ENCODE data around the gene AKR7A3.
"Not testable (repeated sequence)": the region's sequence is repeated elsewhere in the genome, so short reads cannot be mapped to it uniquely, and the experiment has no call there.

AKR7A3 gene

DNA sequence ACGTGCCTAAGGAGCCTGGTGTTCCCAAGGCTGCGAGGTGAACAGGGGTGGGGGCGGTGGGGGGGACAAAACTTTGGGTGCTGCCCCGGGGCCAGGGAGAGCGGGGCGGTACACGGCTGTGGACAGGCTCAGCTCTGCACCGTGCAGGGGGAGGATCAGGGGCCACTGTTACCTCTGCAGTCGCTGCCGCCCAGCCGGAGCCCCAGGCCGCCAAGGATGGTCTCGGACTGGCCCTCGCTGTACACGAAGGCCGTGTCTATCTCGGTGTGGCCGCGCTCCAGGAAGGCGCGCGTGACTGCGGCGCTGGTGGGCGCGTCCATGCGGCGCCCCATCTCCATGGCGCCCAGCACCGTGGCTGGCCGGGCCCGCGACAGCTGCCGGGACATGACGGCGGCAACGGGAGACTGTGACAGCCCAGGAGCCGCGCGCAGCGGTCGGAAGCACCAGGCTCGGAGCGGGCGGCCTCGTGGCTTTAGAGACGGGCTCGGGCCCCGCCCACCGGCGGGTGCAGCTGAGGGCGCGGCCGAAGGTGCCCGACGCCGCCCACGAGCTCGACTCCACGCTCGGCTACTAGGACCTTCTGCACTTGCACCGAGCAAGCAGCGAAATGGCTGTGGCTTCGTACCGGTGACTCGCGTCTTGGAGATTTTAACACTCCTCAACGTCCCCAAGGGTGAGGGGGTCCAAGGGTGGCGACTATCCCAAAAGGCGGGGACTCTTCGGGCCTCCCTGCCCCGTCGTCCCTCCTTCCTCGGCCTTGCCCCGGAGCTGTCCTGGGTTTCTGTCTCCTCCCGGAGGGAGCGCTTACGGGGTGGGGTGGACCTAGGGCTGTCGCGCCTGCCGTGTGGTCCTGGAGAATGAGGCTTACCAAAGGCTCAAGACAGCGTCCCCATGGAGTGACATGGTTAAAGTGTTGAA lies at the start of gene AKR7A3:
Gene AKR7A3, minus strand, starts transcription at position 447 of the 918 bp plus-strand sequence. Its CDS starts 61 bp downstream, at position 386.
- H3K36me3 ChIP-seq (ENCODE audit: control insufficient read depth in 2 of 2, insufficient read depth in 2 of 2, low read length in 2 of 2); H3K9me3 ChIP-seq (ENCODE audit: control insufficient read depth in 2 of 2, low read length in 2 of 2); H3K27me3 ChIP-seq (ENCODE audit: control insufficient read depth in 1 of 2, insufficient read depth in 2 of 2, low read length in 2 of 2); H3K9ac ChIP-seq (ENCODE audit: low read length in 2 of 2); H3K4me1 ChIP-seq (ENCODE audit: control insufficient read depth, insufficient read depth, low read length); H3K27ac ChIP-seq (ENCODE audit: low read length): not testable (repeated sequence)
- H3K4me3 ChIP-seq (ENCODE audit: low read length in 2 of 2): peak within 1 kb of the TSS; percentile 56 to 71

DNA sequence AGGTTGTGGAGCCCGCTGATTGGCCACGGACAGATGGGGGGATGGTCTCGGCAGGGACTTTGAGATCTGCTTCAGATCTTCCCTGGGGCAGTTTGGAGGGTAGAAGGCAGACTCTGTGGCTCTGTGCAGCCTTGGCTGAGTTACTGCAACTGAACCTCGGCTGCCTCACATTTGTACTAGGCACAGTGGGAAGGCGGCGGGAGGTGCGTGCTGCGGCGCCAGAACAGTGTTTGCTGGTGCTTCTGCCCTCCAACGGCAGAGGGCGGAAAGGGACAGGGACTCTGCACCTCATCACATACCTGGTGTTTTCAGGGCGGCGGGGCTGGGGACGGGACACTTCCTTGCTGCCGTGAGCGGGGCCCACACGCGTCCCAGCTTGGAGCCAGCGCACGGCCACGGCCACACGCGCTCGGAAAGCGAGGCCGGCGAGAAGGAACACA lies 49.8 kb upstream of the AKR7A3 start:
- H3K9ac ChIP-seq (ENCODE audit: low read length in 2 of 2): no peak overlapping the region
- H3K27ac ChIP-seq (ENCODE audit: low read length): no peak overlapping the region
- H3K4me3 ChIP-seq (ENCODE audit: low read length in 2 of 2): no peak overlapping the region

DNA sequence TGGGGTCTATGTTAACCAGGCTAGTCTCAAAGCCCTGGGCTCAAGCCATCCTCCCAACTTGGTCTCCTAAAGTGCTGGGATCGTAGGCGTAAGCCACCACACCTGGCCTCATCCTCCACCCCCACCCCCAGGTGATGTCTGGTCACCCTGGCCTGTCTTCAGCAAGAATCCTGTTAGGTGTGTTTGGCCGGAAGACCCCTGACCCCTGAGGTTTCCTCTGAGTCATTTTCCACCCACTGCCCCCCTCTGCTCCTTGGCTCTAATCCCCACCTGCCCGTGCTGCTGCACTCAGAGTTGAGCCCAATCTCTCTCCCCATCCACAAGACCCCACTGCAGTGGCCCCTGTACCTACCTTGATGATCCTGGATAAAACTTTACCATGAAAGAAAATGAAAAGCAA lies 48.7 kb upstream of the AKR7A3 start:
- no peak overlapping the region for H3K4me3 ChIP-seq (ENCODE audit: low read length in 2 of 2)
- H3K27me3 ChIP-seq (ENCODE audit: control insufficient read depth in 1 of 2, insufficient read depth in 2 of 2, low read length in 2 of 2): no peaks in the 10 kb centered on the region
- H3K4me1 ChIP-seq (ENCODE audit: control insufficient read depth, insufficient read depth, low read length): peaks cover 12% of the 10 kb centered on the region
- no peaks in the 10 kb centered on the region for H3K9me3 ChIP-seq (ENCODE audit: control insufficient read depth in 2 of 2, low read length in 2 of 2)
- peaks cover 9 to 11% of the 10 kb centered on the region in 2 donors for H3K36me3 ChIP-seq (ENCODE audit: control insufficient read depth in 2 of 2, insufficient read depth in 2 of 2, low read length in 2 of 2)
- H3K9ac ChIP-seq (ENCODE audit: low read length in 2 of 2): no peak overlapping the region
- no peak overlapping the region for H3K27ac ChIP-seq (ENCODE audit: low read length)

More for the DNA sequence above, 49.8 kb upstream of the AKR7A3 start:
- peaks cover 15 to 18% of the 10 kb centered on the region in 2 donors for H3K36me3 ChIP-seq (ENCODE audit: control insufficient read depth in 2 of 2, insufficient read depth in 2 of 2, low read length in 2 of 2)
- H3K4me1 ChIP-seq (ENCODE audit: control insufficient read depth, insufficient read depth, low read length): peaks cover 15% of the 10 kb centered on the region
- H3K9me3 ChIP-seq (ENCODE audit: control insufficient read depth in 2 of 2, low read length in 2 of 2): no peaks in the 10 kb centered on the region
- H3K27me3 ChIP-seq (ENCODE audit: control insufficient read depth in 1 of 2, insufficient read depth in 2 of 2, low read length in 2 of 2): no peaks in the 10 kb centered on the region

DNA sequence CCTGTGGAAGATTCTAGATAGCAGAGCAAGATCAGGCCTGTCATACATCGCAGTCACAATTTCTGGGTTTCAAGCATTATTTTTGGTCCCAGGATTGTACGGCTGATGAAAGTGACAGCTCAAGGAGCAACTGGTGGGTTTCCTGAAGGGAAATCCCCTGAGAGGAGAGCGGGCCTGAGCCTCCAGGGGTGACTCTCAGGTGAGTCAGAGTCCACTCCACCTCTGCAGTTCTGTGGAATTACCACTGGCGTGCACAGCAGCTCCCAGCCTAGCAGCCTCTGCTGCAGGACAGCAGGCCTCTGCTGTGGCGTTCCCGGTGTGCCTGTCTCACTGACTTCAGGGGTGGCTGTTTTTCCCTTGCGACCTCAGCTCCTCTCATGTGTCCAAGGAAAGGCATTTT lies 48.0 kb upstream of the AKR7A3 start:
- Histone ChIP-seq H3K4me3 (ENCODE audit: low read length in 2 of 2) (no peak overlapping the region), H3K9ac (ENCODE audit: low read length in 2 of 2) (no peak overlapping the region), H3K4me1 (ENCODE audit: control insufficient read depth, insufficient read depth, low read length) (peaks cover 5% of the 10 kb centered on the region), H3K27me3 (ENCODE audit: control insufficient read depth in 1 of 2, insufficient read depth in 2 of 2, low read length in 2 of 2) (no peaks in the 10 kb centered on the region), H3K9me3 (ENCODE audit: control insufficient read depth in 2 of 2, low read length in 2 of 2) (no peaks in the 10 kb centered on the region), H3K27ac (ENCODE audit: low read length) (no peak overlapping the region), H3K36me3 (ENCODE audit: control insufficient read depth in 2 of 2, insufficient read depth in 2 of 2, low read length in 2 of 2) (peaks cover 7 to 9% of the 10 kb centered on the region in 2 donors)

DNA sequence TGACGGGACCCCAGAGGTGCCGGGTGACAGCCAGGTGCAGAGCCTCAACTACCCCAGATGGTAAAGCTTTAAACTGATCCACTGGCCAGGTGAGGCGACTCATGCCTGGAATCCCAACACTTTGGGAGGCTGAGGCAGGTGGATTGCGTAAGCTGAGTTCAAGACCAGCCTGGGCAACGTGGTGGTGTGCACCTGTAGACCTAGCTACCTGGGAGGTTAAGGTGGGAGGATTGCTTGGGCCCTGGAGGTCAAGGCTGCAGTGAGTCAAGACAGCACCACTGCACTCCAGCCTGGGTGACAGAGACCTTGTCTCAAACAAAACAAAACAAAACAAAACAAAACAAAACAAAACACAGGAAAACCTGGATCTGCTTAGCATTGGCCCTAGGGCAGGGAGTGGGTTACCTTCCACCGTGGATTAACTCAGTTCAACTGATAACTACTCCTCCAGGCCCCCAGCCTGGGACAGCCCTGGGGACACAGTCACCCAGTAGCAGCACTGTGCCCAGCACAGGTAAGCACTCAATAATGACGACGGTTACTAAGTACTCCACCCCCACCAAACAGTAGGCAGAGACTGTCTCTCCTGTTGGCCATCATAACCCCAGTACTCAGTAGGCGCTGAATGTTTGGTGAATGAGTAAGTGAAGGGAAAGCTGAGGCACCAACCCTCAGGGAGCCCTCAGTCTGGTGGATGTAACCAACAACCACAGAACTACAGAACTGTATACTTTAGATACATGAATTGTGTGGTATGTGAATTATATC lies 45.2 kb upstream of the AKR7A3 start:
- H3K36me3 ChIP-seq (ENCODE audit: control insufficient read depth in 2 of 2, insufficient read depth in 2 of 2, low read length in 2 of 2): peaks cover 0 to 6% of the 10 kb centered on the region in 2 donors
- no peak overlapping the region for H3K4me3 ChIP-seq (ENCODE audit: low read length in 2 of 2)
- H3K9ac ChIP-seq (ENCODE audit: low read length in 2 of 2): no peak overlapping the region
- no peaks in the 10 kb centered on the region for H3K4me1 ChIP-seq (ENCODE audit: control insufficient read depth, insufficient read depth, low read length)
- H3K27ac ChIP-seq (ENCODE audit: low read length): no peak overlapping the region
- H3K9me3 ChIP-seq (ENCODE audit: control insufficient read depth in 2 of 2, low read length in 2 of 2): no peaks in the 10 kb centered on the region
- H3K27me3 ChIP-seq (ENCODE audit: control insufficient read depth in 1 of 2, insufficient read depth in 2 of 2, low read length in 2 of 2): no peaks in the 10 kb centered on the region

DNA sequence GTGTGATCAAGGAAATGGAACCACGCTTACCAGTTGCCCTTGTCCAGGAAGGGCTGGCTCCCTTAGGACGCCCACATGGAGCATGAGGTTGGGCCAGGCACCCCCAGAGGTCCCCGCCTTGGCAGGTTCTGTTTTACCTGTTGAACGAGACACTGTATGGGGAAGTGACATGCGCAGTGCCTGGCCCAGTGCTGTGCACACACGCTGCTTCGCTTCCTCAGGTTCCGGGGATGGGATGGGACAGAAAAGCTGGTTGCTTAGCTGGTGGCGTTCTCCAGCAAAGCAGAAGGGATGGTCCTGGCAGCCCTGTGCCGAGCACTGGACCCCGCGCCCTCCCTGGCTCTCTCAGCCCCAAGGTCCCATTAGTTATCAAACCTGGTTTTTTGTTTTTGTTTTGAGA lies 44.3 kb upstream of the AKR7A3 start:
- Histone ChIP-seq H3K36me3 (ENCODE audit: control insufficient read depth in 2 of 2, insufficient read depth in 2 of 2, low read length in 2 of 2) (peaks cover 3 to 9% of the 10 kb centered on the region in 2 donors), H3K27ac (ENCODE audit: low read length) (no peak overlapping the region), H3K4me1 (ENCODE audit: control insufficient read depth, insufficient read depth, low read length) (no peaks in the 10 kb centered on the region), H3K9ac (ENCODE audit: low read length in 2 of 2) (no peak overlapping the region), H3K9me3 (ENCODE audit: control insufficient read depth in 2 of 2, low read length in 2 of 2) (no peaks in the 10 kb centered on the region), H3K27me3 (ENCODE audit: control insufficient read depth in 1 of 2, insufficient read depth in 2 of 2, low read length in 2 of 2) (no peaks in the 10 kb centered on the region), H3K4me3 (ENCODE audit: low read length in 2 of 2) (no peak overlapping the region)

DNA sequence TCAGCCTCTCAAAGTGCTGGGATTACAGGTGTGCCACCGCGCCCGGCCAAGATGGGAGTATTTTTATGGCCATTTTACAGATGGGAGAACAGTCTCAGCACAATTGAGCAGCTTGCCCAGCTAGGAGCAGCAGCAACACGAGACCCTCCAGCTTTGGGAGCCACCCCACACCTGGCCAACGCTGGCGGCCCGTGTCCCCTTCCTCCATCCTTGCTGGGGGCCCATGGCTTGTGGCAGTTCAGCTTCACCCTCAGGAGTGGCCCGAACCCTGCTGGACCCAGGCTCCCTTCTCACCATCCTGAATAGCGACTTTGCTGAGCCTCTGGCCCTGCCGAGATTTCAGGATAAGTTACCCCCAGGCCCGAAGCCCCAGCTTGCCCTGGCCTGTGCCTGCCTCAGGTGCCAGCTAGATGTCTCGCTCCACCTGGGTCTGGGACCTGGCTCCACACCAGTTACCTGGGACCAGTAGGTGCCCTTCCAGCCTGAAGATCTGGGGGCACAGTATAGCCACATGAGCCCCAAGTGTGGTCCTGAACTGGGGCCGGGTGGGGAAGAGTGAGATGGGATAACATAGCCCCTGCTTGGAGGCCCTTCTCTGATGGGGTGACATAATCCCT lies 42.8 kb upstream of the AKR7A3 start:
- Histone ChIP-seq H3K9me3 (ENCODE audit: control insufficient read depth in 2 of 2, low read length in 2 of 2) (no peaks in the 10 kb centered on the region), H3K36me3 (ENCODE audit: control insufficient read depth in 2 of 2, insufficient read depth in 2 of 2, low read length in 2 of 2) (peaks cover 7 to 19% of the 10 kb centered on the region in 2 donors), H3K4me3 (ENCODE audit: low read length in 2 of 2) (no peak overlapping the region), H3K4me1 (ENCODE audit: control insufficient read depth, insufficient read depth, low read length) (no peaks in the 10 kb centered on the region), H3K27me3 (ENCODE audit: control insufficient read depth in 1 of 2, insufficient read depth in 2 of 2, low read length in 2 of 2) (no peaks in the 10 kb centered on the region), H3K27ac (ENCODE audit: low read length) (no peak overlapping the region), H3K9ac (ENCODE audit: low read length in 2 of 2) (no peak overlapping the region)

DNA sequence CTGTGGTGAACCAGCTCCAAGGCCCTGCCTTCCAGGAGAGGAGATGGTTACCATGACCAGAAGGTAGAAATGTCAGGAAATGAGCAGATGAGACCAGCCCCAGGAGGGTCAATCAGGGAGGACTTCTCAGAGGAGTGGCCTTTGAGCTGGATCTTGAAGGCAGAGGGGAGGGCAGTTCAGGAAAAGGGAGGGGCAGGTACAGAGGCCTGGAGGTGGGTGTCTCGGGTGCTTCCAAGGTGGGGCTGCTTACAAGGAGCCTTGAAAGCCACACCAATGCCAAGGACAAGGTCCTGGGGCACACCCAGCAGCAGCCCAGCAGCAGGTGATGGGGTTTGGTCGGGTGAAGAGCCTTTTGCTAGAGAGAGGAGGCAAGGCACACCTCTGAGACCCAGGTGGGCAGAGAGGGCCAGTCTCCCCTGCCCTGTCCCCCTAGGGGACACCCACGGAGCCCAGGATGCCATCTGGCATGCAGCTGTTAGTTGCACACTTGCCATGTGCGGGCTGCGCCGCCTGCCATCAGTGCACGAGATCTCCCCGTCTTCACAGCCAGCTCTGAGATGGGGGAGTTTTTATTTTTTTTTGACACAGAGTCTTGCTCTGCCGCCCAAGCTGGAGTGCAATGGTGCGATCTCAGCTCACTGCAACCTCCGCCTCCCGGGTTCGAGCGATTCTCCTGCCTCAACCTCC lies 42.0 kb upstream of the AKR7A3 start:
- H3K9me3 ChIP-seq (ENCODE audit: control insufficient read depth in 2 of 2, low read length in 2 of 2): no peaks in the 10 kb centered on the region
- peaks cover 15 to 25% of the 10 kb centered on the region in 2 donors for H3K36me3 ChIP-seq (ENCODE audit: control insufficient read depth in 2 of 2, insufficient read depth in 2 of 2, low read length in 2 of 2)
- no peak overlapping the region for H3K27ac ChIP-seq (ENCODE audit: low read length)
- no peak overlapping the region for H3K9ac ChIP-seq (ENCODE audit: low read length in 2 of 2)
- no peaks in the 10 kb centered on the region for H3K27me3 ChIP-seq (ENCODE audit: control insufficient read depth in 1 of 2, insufficient read depth in 2 of 2, low read length in 2 of 2)
- no peak overlapping the region for H3K4me3 ChIP-seq (ENCODE audit: low read length in 2 of 2)
- no peaks in the 10 kb centered on the region for H3K4me1 ChIP-seq (ENCODE audit: control insufficient read depth, insufficient read depth, low read length)

DNA sequence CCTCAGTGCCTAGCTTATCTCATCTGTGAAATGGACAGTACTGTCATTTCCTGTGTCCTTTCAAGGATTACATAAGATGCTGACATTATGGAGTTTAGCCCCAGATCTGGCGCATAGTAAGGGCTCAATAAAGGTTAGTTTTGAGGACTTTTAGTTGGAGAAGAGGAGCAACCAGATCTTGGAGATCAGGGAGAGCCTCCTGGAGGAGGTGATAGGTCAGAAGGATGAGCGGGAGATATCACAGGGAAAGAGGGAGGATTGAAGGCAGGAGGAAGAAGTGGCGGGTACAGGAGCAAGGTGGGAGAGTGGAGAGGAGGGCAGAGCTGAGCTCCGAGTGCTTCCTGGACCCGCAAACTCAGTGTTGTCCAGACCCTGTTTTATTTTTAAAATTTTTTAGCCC lies 41.0 kb upstream of the AKR7A3 start:
- H3K27me3 ChIP-seq (ENCODE audit: control insufficient read depth in 1 of 2, insufficient read depth in 2 of 2, low read length in 2 of 2): no peaks in the 10 kb centered on the region
- H3K4me1 ChIP-seq (ENCODE audit: control insufficient read depth, insufficient read depth, low read length): no peaks in the 10 kb centered on the region
- no peak overlapping the region for H3K27ac ChIP-seq (ENCODE audit: low read length)
- no peak overlapping the region for H3K9ac ChIP-seq (ENCODE audit: low read length in 2 of 2)
- H3K4me3 ChIP-seq (ENCODE audit: low read length in 2 of 2): no peak overlapping the region
- peaks cover 15 to 33% of the 10 kb centered on the region in 2 donors for H3K36me3 ChIP-seq (ENCODE audit: control insufficient read depth in 2 of 2, insufficient read depth in 2 of 2, low read length in 2 of 2)
- H3K9me3 ChIP-seq (ENCODE audit: control insufficient read depth in 2 of 2, low read length in 2 of 2): no peaks in the 10 kb centered on the region

DNA sequence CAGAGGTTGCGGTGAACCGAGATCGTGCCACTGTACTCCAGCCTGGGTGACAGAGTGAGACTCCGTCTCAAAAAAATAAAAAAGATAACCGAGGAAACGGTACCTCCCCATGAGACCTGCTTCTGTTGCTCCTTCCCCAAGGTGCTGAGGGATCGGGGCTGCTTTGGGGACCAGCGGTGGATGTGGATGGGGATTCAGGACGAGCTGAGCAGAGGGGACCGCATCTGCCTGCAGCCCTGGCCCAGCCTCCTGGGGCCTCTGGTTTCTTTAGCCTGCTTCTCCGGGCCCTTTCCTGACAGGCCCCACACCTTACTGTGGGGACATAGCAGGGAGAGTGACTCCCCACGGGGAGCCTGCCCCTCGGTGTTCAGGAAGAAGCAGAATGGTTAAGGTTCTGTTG lies 40.6 kb upstream of the AKR7A3 start:
- Histone ChIP-seq H3K9me3 (ENCODE audit: control insufficient read depth in 2 of 2, low read length in 2 of 2) (no peaks in the 10 kb centered on the region), H3K9ac (ENCODE audit: low read length in 2 of 2) (no peak overlapping the region), H3K36me3 (ENCODE audit: control insufficient read depth in 2 of 2, insufficient read depth in 2 of 2, low read length in 2 of 2) (peaks cover 15 to 37% of the 10 kb centered on the region in 2 donors), H3K4me3 (ENCODE audit: low read length in 2 of 2) (no peak overlapping the region), H3K4me1 (ENCODE audit: control insufficient read depth, insufficient read depth, low read length) (no peaks in the 10 kb centered on the region), H3K27me3 (ENCODE audit: control insufficient read depth in 1 of 2, insufficient read depth in 2 of 2, low read length in 2 of 2) (no peaks in the 10 kb centered on the region), H3K27ac (ENCODE audit: low read length) (no peak overlapping the region)
